ENCODE results near the gene TNFRSF6B.
"Not testable (repeated sequence)": the region's sequence is repeated elsewhere in the genome, so short reads cannot be mapped to it uniquely, and the experiment has no call there.

Gene TNFRSF6B

GRCh38 chr20:63663332-63664066, 33.0 kb upstream of the TNFRSF6B start:
- DNase-seq, result no peak

DNA sequence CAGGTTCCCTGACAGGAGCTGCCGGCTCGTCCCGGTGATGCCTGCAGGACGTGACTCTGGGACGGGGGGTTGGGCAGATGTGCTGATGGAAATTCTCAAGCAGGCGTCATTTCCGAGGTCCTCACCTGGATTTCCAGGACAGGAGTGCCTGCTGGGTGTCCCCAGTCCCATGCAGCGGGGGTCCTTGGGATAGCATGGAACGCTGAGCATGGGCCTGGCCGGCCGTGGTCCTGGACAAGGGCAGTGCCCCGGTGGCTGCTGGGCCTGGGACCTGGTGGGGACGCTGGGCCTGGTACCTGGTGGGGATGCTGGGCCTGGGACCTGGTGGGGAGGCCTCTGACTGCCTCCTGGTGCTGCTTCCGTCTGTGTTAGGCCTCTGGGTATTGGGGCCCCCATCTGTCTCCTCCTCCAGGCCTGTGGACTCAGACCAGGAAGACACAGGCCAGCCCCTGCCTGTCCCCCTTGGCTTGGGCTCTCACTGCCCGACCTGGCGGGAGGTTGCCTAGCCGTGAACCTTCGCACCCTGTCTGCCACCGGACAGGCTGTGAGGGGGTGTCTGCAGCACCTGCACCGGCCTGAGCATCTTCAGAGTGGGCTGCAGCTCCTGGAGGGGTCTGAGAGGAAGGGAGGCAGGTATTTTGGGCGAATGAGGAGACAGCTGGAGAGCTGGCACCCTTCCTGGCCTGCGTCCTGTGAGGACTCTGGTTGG, 32.2 kb upstream of the TNFRSF6B start:
- DNase-seq, result no peak

DNA sequence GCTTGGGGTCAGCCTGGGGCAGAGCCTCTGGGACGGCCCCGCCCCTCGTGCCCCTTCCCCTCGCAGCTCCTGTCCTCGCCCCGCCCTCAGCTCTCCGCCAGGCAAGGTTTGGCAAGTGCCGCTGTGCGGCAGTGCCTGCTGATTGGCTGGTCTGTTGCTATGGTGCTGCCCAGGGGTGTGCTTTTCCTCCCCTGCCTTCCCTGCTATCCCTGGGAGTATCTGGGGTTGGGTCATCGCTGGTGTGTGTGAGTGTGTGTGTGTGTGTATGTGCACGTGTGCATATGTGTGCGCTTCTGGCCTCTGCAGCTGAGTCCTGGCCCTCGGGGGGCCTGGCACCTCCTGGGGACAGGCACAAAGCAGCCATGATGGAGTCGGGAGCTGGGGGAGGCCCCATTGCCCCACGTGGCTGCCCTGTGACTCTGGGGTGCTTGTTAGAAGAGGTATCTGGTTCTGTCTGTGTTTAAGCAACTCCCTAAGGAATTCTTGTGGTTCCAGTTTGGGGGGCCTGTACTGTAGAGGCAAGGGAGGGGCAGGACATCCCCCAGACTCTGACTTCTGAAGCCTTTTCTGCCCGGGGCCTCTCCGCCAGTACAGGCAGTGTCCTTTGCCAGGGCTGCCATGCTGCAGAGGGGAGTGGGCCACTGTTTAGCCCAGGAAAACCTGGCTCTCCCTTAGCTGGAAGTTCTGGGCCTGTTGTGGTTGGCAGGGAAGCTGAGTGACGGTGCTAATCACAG, 31.4 kb upstream of the TNFRSF6B start:
- DNase-seq, result no peak

DNA sequence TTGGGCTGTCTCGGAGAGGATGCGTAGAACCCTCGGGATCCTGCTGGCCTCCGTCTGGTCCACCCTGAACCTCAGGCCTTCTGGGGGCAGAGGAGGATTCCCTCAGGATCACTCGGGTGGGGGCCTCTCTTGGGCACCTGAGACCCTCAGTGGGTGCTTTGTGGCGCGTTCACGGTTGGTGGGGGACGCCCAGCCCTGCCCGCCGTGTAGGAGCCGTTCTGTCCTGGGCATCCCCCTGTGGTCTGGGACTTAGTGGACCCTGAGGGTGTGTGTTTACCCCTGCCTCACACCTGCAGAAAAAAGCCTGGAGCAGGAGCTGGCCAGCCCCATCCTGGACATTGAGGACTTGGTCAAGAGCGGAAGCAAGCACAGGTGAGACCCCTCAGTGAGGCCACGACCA, 30.7 kb upstream of the TNFRSF6B start:
- DNase-seq, result no peak

DNA sequence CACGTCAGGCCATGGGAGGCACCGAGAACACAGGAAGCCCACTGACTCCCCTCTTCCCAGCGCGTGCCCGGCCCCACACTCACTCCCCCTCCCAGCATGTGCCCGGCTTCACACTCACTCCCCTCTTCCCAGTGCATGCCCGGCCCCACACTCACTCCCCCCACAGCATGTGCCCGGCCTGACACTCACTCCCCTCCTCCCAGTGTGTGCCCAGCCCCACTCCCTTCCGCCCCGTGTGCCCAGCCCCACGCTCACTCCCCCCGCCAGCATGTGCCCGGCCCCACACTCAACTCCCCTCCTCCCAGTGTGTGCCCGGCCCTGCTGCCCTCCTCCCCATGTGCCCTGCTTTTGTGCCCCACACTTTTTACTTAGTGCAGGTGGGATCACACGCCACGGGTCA, 28.6 kb upstream of the TNFRSF6B start:
- DNase-seq, result no peak

GRCh38 chr20:63668351-63668750, 28.1 kb upstream of the TNFRSF6B start:
- no peak for DNase-seq

DNA sequence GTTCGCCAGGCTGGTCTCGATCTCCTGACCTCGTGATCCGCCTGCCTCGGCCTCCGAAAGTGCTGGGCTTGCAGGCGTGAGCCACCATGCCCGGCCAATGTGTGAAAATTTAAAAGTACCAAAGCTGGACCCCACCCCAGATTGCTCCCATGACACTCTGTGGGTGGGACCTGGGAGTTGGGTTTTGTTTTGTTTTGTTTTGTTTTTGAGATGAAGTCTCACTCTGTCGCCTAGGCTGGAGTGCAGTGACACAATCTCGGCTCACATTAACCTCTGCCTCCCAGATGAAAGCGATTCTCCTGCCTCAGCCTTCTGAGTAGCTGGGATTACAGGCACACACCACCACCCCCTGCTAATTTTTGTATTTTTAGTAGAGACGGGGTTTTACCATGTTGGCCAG, 24.8 kb upstream of the TNFRSF6B start:
- DNase-seq, result not testable (repeated sequence)

GRCh38 chr20:63672666-63673065, 23.8 kb upstream of the TNFRSF6B start:
- DNase-seq, result no peak

GRCh38 chr20:63673951-63674350, 22.5 kb upstream of the TNFRSF6B start:
- no peak for DNase-seq

DNA sequence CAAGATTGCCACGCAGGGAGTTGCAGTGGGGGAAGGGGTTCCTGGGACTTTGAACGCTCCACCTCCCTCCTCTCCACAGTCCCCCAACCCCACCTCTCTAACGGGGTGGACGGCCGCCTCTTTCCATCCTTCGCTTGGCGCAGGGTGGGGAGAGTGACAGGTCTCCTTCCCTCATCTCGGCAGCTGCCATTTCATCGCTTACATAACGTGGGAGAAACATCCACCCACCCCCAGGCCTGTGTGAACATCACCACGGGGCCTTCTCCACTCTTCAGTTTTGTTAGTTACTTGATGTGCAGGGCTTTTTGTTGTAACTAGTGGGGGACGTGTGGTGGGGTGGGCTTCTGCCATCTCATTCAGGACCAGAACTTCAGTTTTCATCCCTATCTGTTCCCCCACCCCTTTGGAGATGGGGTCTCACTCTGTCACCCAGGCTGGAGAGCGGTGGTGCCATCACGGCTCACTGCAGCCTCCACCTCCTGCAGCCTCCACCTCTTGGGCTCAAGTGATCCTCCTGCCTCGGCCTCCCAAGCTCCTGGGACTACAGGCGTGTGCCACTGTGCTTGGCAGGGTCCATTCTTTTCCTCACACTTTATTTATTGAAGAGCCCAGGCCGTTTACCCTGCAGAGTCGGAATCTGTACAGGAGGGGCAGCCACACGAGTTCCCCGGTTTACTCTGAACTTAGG, 20.6 kb upstream of the TNFRSF6B start:
- no peak for DNase-seq

GRCh38 chr20:63678071-63678470, 18.4 kb upstream of the TNFRSF6B start:
- no peak for DNase-seq

DNA sequence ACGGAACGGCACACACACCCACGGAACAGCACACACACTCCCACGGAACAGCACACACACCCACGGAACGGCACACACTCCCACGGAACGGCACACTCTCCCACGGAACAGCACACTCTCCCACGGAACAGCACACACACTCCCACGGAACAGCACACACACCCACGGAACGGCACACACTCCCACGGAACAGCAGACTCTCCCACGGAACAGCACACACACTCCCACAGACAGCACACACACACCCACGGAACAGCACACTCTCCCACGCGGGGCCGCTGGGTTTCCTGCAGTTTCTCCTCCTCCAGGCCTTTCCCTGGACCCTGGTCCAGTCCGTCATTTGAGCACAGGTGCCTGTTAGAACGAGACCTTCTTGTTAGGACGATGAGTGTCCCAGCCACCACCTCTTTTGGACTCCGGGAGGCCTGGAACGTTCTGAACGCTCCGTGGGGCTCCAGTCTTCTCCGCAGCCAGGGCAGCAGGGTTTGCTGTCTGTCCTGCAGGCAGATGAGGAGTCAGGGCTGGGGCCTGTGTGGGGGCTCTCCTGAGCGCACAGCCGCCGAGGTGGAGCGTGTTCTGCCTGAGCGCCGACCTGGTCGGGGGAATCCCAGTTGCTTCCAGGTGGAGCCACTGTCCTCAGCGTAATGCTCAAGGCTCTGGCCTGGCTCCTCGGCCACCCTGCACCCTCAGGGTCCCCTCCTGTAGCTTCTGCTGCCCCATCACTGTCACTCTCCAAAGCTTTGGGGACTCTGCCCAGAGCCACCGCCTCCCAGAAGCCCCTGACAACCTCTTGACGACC, 17.6 kb upstream of the TNFRSF6B start:
- no peak for DNase-seq

DNA sequence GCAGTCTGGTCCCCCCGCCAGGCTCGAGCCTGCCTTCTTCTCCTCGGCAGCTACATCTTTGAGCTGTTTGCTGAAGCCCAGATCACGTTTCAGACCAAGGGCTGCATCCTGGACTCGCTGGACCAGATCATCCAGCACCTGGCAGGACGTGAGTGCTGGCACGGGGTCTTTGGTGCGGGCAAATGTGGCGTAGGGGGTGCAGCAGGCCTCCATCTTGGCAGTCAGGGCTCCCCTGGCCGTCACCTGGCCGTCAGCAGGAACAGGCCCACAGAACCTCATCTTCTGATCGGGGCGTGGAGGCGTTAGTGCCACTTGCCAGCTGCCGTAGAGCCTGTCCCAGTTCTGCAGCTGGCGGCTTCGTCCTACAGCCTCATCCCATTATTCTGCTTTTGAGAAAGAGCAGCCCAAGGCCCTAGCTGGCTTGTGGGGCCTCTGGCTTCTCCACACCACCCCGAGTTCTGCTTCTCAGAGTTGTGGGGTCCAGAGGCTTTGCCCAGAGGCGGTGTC, 16.6 kb upstream of the TNFRSF6B start:
- no peak for DNase-seq

- no peak for DNase-seq
These were observed 16.0 kb upstream of the TNFRSF6B start for GRCh38 chr20:63680427-63680826.

DNA sequence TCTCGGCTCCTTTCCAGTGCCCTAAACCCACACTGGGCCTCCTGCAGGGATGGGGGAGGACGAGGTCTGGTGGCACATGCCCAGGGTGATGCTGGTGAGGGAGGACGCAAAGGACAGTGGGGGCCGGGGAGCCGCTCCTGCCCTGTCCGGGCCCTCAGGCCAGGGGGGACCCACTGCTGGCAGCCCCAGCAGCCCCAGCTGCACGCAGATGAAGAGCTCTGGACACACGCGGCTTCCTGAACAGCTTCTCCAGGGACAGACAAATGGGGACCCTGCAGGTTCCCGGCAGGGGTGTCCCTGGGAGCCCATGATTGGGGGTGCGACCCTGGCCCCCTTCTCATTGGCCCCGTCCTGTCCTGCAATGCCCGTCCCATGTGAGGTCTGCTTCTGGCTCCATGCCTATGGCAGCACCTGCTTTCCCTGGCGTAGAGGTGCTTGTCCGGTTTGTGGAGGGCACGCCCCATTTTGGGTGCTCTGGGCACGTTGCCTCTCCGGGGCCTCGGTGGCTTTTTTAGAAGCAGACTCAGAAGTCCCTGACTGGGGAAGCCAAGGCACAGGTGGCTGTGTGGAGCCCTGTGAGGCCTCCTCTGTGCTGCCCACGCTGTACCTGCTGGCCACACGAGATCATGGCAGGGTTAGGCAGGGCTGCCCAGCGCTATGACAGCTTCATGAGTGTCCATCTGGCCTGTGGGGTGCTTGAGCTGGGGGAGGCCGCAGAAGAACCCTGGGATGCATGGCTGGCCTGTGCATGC, 15.4 kb upstream of the TNFRSF6B start:
- no peak for DNase-seq

- DNase-seq, result no peak
These were observed 14.8 kb upstream of the TNFRSF6B start for GRCh38 chr20:63681609-63682142.

GRCh38 chr20:63682384-63683139, 13.9 kb upstream of the TNFRSF6B start:
- no peak for DNase-seq

DNA sequence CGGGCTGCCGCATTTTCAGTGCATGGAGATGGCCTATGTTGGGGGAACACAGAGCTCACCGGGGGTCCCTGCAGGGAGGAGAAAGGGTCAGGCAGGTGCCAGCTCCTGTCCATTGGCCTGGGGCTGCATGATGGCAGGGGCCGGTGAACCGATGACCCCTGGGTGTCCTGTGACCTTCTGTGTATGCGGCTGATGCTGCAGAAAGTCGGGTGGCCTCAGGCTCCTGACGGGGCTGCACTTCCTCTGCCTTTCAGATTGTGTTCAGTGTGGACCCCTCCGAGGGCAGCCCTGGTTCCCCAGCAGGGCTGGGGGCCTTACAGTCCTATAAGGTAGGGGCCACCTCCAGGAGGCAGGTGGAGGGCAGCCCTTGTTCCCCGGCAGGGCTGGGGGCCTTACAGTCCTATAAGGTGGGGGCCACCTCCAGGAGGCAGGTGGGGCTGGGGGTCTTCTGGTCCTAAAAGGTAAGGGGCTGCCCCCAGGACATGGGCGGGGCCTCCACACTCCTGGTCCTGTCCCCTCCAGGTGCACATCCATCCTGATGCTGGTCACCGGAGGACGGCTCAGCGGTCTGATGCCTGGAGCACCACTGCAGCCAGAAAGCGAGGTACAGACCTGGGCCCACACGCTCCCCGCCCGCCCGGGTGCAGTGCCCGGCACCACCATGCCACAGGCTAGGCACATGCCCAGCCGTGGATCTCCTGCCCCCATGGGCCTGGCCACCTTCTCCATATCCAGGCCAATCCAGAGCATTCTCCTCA, 11.0 kb upstream of the TNFRSF6B start:
- no peak for DNase-seq

DNA sequence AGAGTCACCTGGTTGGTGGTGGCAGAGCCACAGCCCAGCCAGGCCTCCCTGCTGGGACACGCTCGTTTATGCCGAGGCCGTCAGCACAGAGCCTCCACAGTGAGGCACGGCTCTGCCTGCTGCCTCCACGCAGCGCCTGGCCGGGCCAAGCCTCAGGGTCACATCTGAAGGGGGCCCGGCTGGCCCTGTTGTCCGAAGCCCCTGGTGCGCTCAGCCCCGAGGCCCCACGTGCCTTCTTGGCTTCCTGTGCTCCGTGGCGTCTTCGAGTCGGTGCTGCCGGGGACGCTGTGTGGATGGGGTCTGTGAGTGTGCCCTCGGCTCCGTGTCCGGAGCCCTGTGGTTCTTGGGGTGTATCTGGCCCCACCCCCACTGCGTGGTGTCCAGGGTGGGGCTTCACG, 10.4 kb upstream of the TNFRSF6B start:
- DNase-seq, result no peak

All from central memory CD4-positive, alpha-beta T cell (primary cell).